HG02884 (cell line): Measurements from ENCODE around the gene GFAP.

Source experiments
- ATAC-seq: cut with Tn5 transposase; IDR thresholded peaks from one replicate; pipeline ENCODE4 v1.9.1; 2021; ENCODE audit warnings: mild to moderate bottlenecking, moderate library complexity; ENCODE audit not compliant: unreplicated experiment

GFAP gene

DNA sequence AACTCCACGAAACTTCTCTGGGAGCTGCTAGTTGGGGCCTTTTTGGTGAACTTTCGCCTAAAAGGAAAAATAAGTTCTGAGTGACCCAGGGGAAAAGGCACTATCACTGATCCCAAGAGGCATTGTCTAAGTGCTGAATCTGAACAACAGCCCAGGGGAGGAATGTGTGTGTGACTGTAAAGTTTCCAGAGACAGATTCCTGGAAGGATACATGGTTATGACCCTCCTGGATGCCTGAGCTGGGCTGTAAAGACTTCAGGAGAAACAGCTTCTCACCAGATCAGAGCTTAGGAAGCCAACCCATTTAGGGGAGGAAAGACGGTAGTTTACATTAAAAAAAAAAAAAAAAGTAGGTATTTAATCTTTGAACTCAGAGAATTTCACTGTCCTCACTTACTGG lies 47.5 kb downstream of the GFAP start:
- ATAC-seq = no peak

DNA sequence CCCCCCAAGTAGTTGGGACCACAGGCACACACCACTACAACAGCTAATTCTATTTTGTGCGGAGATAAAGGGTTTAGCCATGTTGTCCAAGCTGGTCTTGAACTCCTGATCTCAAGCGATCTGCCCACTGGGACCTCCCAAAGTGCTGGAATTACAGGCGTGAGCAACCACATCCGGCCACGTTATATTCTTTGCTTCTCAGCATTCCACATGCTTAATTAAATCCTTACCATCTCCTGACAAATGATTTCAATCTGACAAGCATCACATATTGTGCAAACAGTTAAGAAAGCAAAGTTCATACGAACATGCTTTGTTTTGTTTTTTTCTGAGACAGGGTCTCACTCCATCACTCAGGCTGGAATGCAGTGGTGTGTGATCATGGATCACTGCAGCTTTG lies 49.4 kb downstream of the GFAP start:
- no peak for ATAC-seq

GRCh38 chr17:44865231-44865660 lies 50.1 kb downstream of the GFAP start:
- ATAC-seq = no peak

GRCh38 chr17:44864831-44865230 lies 50.5 kb downstream of the GFAP start:
- ATAC-seq = no peak

DNA sequence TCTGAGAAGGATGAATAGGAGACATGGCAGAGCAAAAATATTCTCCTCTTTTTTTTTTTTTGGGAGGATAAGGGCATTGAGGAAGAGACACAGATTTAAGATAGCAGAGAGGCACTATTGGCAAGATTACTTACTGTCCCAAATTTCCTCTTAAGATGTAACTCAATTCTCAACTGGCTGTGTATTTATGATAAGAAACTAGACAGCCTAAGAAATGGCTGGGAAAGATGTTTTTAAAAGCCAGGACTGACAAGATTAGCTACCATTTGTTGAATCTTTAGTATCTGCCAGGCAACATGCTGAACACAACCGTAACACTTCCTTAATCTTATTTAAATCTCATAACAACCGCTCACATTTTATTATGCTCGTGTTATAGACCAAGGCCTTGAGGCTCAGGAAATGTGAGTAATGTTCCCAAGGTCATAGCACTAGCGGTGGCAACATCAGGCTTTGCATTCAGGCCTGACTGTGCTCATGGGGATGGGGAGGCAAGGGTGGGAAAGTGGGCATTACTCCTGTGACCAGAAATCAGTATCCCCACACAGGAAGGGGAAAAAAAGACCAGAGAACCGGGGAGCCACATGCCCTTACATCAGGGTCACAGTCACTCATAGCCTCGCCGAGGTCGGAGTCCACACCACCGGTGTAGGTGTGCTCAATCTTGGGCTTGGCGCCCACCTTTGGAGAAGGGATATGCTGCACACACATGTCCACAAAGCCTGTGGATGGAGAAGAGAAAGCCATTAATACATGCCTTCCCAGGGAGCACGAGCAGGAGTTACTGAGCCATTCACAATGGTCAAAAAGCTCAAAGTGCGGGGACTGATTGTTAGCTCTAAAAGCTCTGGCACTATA lies 52.0 kb downstream of the GFAP start:
- ATAC-seq = no peak

- no peak for ATAC-seq
Measured at GRCh38 chr17:44862278-44862914, 52.9 kb downstream of the GFAP start.

DNA sequence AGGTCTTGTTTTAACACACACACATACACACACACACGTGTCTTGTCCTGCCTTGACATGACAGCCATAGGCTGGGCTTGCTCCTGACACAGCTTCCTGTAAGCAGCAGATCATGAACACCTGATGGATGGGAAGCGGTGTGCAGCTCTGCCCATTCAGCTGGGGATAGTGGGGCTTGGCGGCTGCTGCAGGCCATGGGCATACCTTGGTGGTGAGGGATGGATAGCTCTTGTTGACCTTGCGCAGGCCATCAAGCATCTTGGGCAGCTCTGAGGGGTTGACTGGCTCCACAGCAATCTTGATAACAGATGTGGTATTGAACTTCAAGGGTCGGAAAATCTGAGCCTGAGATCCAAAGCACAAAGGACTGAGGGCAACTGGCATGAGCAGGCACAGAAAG lies 55.6 kb downstream of the GFAP start:
- no peak for ATAC-seq

DNA sequence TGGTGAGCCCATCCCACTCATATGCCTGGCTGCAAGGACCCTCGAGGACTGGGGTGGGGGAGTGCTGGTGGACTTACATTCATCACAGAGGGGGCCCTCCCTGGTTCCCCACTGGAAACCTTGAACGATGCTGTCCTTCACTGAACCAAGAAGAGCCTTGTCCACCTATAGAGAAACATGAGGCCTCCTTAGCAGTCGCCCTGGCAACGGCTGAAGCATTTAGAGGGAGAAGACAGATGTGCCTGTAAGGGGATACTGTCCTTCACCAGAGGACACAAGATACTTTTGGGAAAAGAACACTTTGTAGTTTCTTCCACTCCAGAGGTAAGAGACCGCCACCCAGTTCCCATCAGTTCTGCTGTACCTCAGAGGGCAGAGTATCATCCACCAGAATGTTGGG lies 61.1 kb downstream of the GFAP start:
- ATAC-seq = no peak
